Immature natural killer cell (primary cell): ENCODE results near the gene PRR12. TPM values are rescaled to one million over a fixed set of nuclear protein-coding genes. Genes with fewer than 3 reads are reported as not detected.

Experiments
- DNase-seq, 3 donors: peaks; one replicate each; pipeline ENCODE4 v3.0.0; 2022; ENCODE audit warnings: mixed read lengths in 1 of 3
- H3K27ac Mint-ChIP-seq, 6 donors: one replicate each; pipeline ENCODE4 v1.8.0; 2020; ENCODE audit warnings: mixed read lengths in 6 of 6, mild to moderate bottlenecking in 5 of 6, inconsistent platforms in 4 of 6, moderate library complexity in 3 of 6
- H3K27me3 Mint-ChIP-seq, 3 donors: one replicate each; pipeline ENCODE4 v1.8.0; 2020 to 2021; ENCODE audit warnings: low read depth in 3 of 3, mild to moderate bottlenecking in 3 of 3, mixed read lengths in 3 of 3, moderate library complexity in 3 of 3, inconsistent platforms in 1 of 3
- H3K36me3 Mint-ChIP-seq, 3 donors: one replicate each; pipeline ENCODE4 v1.8.0; 2020; ENCODE audit warnings: mixed read lengths in 3 of 3, inconsistent platforms in 2 of 3, mild to moderate bottlenecking in 2 of 3
- H3K4me1 Mint-ChIP-seq, 2 donors: one replicate each; pipeline ENCODE4 v1.8.0; 2020; ENCODE audit warnings: inconsistent platforms in 2 of 2, mild to moderate bottlenecking in 2 of 2, mixed read lengths in 2 of 2, moderate library complexity in 1 of 2
- H3K4me3 Mint-ChIP-seq, 5 donors: one replicate each; pipeline ENCODE4 v1.8.0; 2020; ENCODE audit warnings: mild to moderate bottlenecking in 5 of 5, mixed read lengths in 5 of 5, inconsistent platforms in 3 of 5, moderate library complexity in 3 of 5
- H3K9me3 Mint-ChIP-seq, 6 donors: one replicate each; pipeline ENCODE4 v1.8.0; 2020; ENCODE audit warnings: mild to moderate bottlenecking in 6 of 6, mixed read lengths in 6 of 6, inconsistent platforms in 4 of 6, moderate library complexity in 3 of 6
- polyA plus RNA-seq, 3 donors: library from polyadenylated mRNA; unstranded; fragments of 300-500 nt; fragmentation: Illumina TruSeq; gene quantifications; one replicate each; pipeline ENCODE4 v1.2.3, GENCODE V29; 2021

PRR12 gene
- polyA plus RNA-seq, 3 donors from 2014 or later: 0.21 to 4.0 (median 2.0) TPM

- Mint-ChIP-seq H3K9me3 (no peaks in the 10 kb centered on the region), H3K27ac (peak overlapping the region in 2 of 6 donors; percentile 34 to 49), H3K36me3 (peaks cover 15 to 32% (median 16%) of the 10 kb centered on the region in 3 donors), H3K27me3 (peaks cover 0 to 4% (median 0%) of the 10 kb centered on the region in 3 donors), H3K4me1 (peaks cover 49 to 52% of the 10 kb centered on the region in 2 donors), H3K4me3 (no peak overlapping the region)
- DNase-seq: no peak
Observed at GRCh38 chr19:49556412-49557398, 34.3 kb upstream of the PRR12 start.

GRCh38 chr19:49557641-49558325, 33.2 kb upstream of the PRR12 start:
- Mint-ChIP-seq H3K4me3 (no peak overlapping the region), H3K9me3 (no peaks in the 10 kb centered on the region), H3K27ac (peak overlapping the region in 3 of 6 donors; percentile 29 to 49 (median 44)), H3K36me3 (peaks cover 15 to 30% (median 16%) of the 10 kb centered on the region in 3 donors), H3K27me3 (peaks cover 0 to 4% (median 0%) of the 10 kb centered on the region in 3 donors), H3K4me1 (peaks cover 49 to 51% of the 10 kb centered on the region in 2 donors)
- no peak for DNase-seq

DNA sequence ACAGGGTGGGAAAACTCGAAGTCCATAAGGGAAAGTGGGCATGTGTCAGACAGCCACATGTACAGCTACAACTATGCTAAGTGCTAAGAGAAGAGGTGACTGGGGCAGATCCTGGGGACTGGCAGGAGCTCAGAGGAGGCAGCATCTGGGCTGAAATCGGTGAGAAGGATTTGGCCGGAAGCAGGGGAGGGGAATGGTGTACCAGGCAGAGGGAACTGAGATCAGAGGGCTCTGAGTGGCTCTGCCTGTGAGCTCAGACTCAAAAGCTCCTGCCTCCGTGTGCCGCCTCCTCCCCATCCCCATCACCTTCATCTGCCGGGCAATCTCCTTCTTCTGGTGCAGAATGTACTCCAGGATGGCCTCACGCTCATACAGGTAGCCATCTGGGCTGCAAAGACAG, 32.4 kb upstream of the PRR12 start:
- peak overlapping the region in 1 of 5 donors; percentile 14 for H3K4me3 Mint-ChIP-seq
- H3K4me1 Mint-ChIP-seq: peaks cover 48 to 51% of the 10 kb centered on the region in 2 donors
- H3K36me3 Mint-ChIP-seq: peaks cover 15 to 28% (median 16%) of the 10 kb centered on the region in 3 donors
- DNase-seq: no peak
- H3K9me3 Mint-ChIP-seq: no peaks in the 10 kb centered on the region
- peak overlapping the region in 3 of 6 donors; percentile 18 to 78 (median 55) for H3K27ac Mint-ChIP-seq
- peaks cover 0 to 4% (median 0%) of the 10 kb centered on the region in 3 donors for H3K27me3 Mint-ChIP-seq

DNA sequence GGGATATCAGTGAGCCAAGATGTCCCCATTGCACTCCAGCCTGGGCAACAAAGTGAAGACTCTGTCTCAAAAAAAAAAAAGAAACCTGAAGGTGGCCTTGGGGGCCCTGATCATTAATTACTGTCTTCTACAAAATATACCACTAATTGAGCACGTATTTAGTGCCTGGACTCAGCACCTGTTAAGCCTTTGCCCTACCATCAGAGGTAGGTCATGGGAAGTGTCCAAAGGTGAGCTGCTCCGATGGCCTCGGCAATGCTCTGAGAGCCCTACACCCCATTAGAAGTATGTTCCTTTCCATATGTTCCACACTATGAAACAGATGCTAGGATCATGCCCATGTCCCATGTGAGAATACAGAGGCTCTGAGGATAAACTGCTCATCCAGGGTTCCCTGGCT, 31.5 kb upstream of the PRR12 start:
- peaks cover 15 to 29% (median 16%) of the 10 kb centered on the region in 3 donors for H3K36me3 Mint-ChIP-seq
- peak overlapping the region in 3 of 5 donors; percentile 29 to 74 (median 70) for H3K4me3 Mint-ChIP-seq

DNA sequence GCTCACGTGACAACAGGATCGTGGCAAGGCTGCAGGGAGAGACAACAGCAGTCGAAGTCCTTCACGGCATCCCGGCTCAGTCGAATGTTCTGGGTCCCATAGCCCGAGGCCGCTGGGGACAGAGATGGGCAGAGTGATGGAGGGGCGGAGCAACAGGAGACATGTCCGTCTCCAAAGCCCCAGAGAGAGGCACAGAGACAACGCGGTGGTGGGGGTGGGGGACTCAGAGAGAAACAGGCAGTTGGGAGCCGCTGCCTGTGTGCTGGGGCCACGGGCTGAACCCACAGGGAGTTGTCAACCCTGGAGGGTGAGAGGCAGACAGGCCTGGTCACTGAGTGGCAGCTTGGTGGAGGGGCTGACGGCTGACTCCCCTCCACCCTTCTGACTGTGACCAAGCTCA, 31.1 kb upstream of the PRR12 start:
- Mint-ChIP-seq H3K27ac (peak overlapping the region; percentile 70 to 94 (median 86)), H3K27me3 (no peaks in the 10 kb centered on the region), H3K4me3 (peak overlapping the region in 4 of 5 donors; percentile 68 to 74 (median 72))

More for the DNA sequence above, 31.5 kb upstream of the PRR12 start:
- H3K9me3 Mint-ChIP-seq: no peaks in the 10 kb centered on the region
- peak overlapping the region; percentile 70 to 94 (median 86) for H3K27ac Mint-ChIP-seq
- no peak for DNase-seq
- H3K27me3 Mint-ChIP-seq: no peaks in the 10 kb centered on the region
- H3K4me1 Mint-ChIP-seq: peaks cover 48% of the 10 kb centered on the region in 2 donors

GRCh38 chr19:49560358-49560900, 30.6 kb upstream of the PRR12 start:
- peak in 2 of 3 donors; percentile 24 to 25 for DNase-seq
- Mint-ChIP-seq H3K36me3 (peaks cover 11 to 26% (median 12%) of the 10 kb centered on the region in 3 donors), H3K4me3 (peak overlapping the region; percentile 48 to 74 (median 70)), H3K4me1 (peaks cover 47 to 49% of the 10 kb centered on the region in 2 donors), H3K27me3 (no peaks in the 10 kb centered on the region), H3K27ac (peak overlapping the region; percentile 70 to 94 (median 88)), H3K9me3 (no peaks in the 10 kb centered on the region)

More for the DNA sequence above, 31.1 kb upstream of the PRR12 start:
- peaks cover 48% of the 10 kb centered on the region in 2 donors for H3K4me1 Mint-ChIP-seq
- H3K36me3 Mint-ChIP-seq: peaks cover 11 to 28% (median 13%) of the 10 kb centered on the region in 3 donors
- DNase-seq: no peak
- no peaks in the 10 kb centered on the region for H3K9me3 Mint-ChIP-seq

- no peaks in the 10 kb centered on the region for H3K9me3 Mint-ChIP-seq
- peak overlapping the region; percentile 77 to 93 (median 86) for H3K27ac Mint-ChIP-seq
- peaks cover 2 to 12% (median 4%) of the 10 kb centered on the region in 3 donors for H3K27me3 Mint-ChIP-seq
- H3K4me1 Mint-ChIP-seq: peaks cover 69 to 71% of the 10 kb centered on the region in 2 donors
- peak overlapping the region; percentile 12 to 61 (median 48) for H3K4me3 Mint-ChIP-seq
- DNase-seq: no peak
- H3K36me3 Mint-ChIP-seq: peaks cover 0 to 8% (median 0%) of the 10 kb centered on the region in 3 donors
Observed at GRCh38 chr19:49564616-49565045, 26.4 kb upstream of the PRR12 start.

DNA sequence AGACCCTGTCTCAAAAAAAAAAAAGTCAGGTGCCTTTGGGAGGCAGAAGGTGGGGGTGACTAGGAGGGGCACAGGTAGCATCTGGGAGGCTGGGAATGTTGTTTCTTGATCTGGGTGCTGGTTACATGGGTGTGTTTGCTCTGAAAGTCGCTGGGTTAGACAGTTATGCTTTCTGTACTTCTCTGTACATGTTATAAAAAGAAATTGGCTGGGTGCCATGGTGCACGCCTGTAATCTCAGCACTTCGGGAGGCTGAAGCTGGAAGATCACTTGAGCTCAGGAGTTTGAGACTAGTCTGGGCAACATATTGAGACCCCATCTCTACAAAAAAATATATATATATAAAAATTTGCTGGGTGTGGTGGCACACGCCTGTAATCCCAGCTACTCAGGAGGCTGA, 25.7 kb upstream of the PRR12 start:
- H3K27ac Mint-ChIP-seq: peak overlapping the region; percentile 77 to 93 (median 86)
- H3K27me3 Mint-ChIP-seq: peaks cover 4 to 12% (median 4%) of the 10 kb centered on the region in 3 donors
- peaks cover 0 to 8% (median 0%) of the 10 kb centered on the region in 3 donors for H3K36me3 Mint-ChIP-seq
- H3K4me1 Mint-ChIP-seq: peaks cover 69 to 71% of the 10 kb centered on the region in 2 donors
- H3K9me3 Mint-ChIP-seq: no peaks in the 10 kb centered on the region
- DNase-seq: no peak
- H3K4me3 Mint-ChIP-seq: peak overlapping the region; percentile 12 to 61 (median 32)

- Mint-ChIP-seq H3K9me3 (no peaks in the 10 kb centered on the region), H3K4me1 (peaks cover 64 to 66% of the 10 kb centered on the region in 2 donors), H3K36me3 (peaks cover 0 to 8% (median 0%) of the 10 kb centered on the region in 3 donors), H3K27me3 (peaks cover 4 to 12% (median 4%) of the 10 kb centered on the region in 3 donors), H3K27ac (peak overlapping the region; percentile 57 to 93 (median 84)), H3K4me3 (peak overlapping the region in 4 of 5 donors; percentile 18 to 61 (median 42))
- DNase-seq: no peak
Observed at GRCh38 chr19:49566302-49566701, 24.7 kb upstream of the PRR12 start.

DNA sequence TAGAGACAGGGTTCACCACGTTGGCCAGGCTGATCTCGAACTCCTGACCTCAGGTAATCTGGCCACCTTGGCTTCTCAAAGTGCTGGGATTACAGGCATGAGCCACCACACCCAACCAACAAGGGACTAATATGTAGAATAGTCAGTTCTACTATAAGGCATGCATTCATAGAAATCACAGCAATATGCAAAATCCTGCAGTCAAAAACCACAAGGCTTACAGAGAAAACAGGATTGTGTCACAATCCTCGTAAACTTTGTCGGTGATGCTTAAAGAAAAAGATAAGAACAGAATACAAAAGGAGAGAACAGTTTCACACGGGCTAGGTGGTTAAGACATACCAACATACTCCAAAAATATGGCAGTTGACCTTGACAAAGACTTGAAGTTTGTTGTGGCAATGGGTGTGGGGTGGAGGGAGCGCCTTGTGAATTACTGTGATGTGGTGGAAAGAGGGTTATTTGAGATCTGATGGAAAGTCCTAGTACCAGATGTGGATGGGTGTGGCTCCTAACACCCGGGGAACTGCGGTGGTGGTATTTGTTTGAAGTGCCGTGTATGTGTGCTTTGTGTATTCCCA, 23.0 kb upstream of the PRR12 start:
- Mint-ChIP-seq H3K27me3 (peaks cover 4 to 12% (median 4%) of the 10 kb centered on the region in 3 donors), H3K9me3 (no peaks in the 10 kb centered on the region), H3K36me3 (peaks cover 0 to 8% (median 0%) of the 10 kb centered on the region in 3 donors), H3K27ac (peak overlapping the region; percentile 84 to 97 (median 96)), H3K4me3 (peak overlapping the region; percentile 47 to 87 (median 72)), H3K4me1 (peaks cover 61 to 64% of the 10 kb centered on the region in 2 donors)
- DNase-seq: peak; percentile 78 to 84 (median 83)

DNA sequence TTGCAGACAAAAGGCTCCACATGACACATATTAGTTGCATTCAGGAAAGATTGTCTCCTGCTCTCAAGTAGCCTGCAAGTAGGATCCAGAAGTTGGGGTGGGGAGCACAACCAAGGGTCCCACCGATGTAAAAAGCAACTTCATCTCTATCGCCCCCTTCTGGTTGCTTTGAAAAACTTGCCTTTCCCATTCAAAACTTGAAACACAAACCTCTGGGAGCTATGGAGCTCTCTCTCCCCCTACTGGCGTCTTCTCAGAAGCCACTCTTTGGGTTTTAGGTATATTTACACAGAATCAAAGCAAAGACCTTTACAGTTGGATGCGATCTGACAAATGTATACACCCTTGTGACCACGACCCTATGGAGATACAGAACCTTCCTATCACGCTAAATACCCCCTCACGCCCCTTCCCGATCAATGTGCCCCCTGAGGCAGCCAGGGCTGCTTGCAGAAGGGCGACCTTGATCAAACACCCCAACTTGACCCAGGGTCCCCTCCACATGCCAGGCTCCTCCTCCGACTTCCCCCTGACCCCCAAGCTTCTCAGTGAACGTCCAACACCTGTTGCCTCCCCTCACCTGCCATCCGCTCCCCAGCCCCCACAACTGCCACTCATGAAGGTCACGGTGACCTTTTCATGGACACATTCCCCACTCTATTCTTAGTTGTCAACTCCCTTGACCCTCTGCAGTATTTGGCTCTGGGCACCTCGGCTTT, 20.7 kb upstream of the PRR12 start:
- no peaks in the 10 kb centered on the region for H3K9me3 Mint-ChIP-seq
- H3K4me1 Mint-ChIP-seq: peaks cover 44 to 52% of the 10 kb centered on the region in 2 donors

GRCh38 chr19:49570997-49571676, 19.8 kb upstream of the PRR12 start:
- peaks cover 38 to 46% of the 10 kb centered on the region in 2 donors for H3K4me1 Mint-ChIP-seq
- H3K36me3 Mint-ChIP-seq: peaks cover 0 to 4% (median 0%) of the 10 kb centered on the region in 3 donors
- no peak for DNase-seq
- H3K4me3 Mint-ChIP-seq: no peak overlapping the region
- H3K9me3 Mint-ChIP-seq: no peaks in the 10 kb centered on the region
- peaks cover 4 to 12% (median 4%) of the 10 kb centered on the region in 3 donors for H3K27me3 Mint-ChIP-seq
- no peak overlapping the region for H3K27ac Mint-ChIP-seq

More for the DNA sequence above, 20.7 kb upstream of the PRR12 start:
- Mint-ChIP-seq H3K27ac (peak overlapping the region; percentile 83 to 97 (median 96)), H3K4me3 (peak overlapping the region; percentile 70 to 87 (median 71)), H3K36me3 (peaks cover 0 to 1% (median 0%) of the 10 kb centered on the region in 3 donors), H3K27me3 (peaks cover 4 to 12% (median 4%) of the 10 kb centered on the region in 3 donors)
- DNase-seq: peak; percentile 77 to 83 (median 80)
